Hematopoietic multipotent progenitor cell treated with erythropoietin and hydrocortisone succinate and interleukin-3 and kit ligand, for 15 days (in vitro differentiated cells): ENCODE results near the gene NOL12.
"Not testable (repeated sequence)": the region's sequence is repeated elsewhere in the genome, so short reads cannot be mapped to it uniquely, and the experiment has no call there.

Experiments used
- DNase-seq: peaks from one replicate; pipeline ENCODE4 v3.0.0-alpha.2; 2015; ENCODE audit warnings: low spot score

Gene NOL12, protein sequence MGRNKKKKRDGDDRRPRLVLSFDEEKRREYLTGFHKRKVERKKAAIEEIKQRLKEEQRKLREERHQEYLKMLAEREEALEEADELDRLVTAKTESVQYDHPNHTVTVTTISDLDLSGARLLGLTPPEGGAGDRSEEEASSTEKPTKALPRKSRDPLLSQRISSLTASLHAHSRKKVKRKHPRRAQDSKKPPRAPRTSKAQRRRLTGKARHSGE

DNA sequence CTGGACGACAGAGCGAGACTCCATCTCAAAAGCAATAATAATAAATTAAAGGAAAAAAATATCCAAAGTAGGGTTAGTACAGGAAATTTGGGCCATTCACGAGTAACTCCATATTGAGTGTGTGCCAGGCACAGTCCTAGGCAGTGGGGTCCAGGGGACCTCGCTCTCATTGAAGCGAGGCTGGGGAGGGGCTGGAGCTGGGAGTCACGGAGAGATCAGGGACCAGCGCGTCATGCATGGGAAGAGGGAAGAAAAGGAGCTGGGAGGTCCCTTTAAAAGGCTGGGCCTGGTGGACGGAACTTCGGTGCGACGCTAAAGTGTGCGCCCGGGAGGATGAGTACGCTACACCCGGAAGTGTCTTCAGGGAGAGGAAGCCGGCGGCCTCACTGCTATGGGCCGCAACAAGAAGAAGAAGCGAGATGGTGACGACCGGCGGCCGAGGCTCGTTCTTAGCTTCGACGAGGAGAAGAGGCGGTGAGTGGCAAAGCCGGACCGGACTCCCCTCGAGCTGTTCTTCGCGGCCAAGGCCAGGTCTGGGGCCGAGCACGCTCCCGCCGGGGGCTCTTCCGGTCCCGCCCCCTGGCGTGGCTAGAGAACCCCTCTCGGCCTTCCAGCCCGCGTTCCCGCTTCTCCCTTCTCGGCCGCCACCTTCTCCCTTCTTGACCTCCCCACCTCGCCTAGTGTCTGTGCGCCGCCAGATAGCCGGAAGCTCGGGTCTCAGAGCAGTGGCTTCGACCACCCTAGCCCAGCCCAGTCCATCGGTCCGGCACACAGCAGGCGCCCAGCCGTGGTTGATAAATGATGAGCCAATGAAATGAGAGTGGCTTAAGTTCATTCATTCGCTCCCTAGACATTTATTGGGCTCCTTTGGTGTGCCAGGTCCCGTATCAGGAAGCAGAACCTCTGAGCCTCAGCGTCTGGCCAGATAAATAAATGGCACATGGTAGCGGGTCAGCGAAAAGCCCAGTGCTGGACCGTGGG is at the start of gene NOL12:
TSS of gene NOL12 (plus strand) at position 342 of the 981 bp plus-strand sequence. CDS start at position 392, 50 bp downstream.
- DNase-seq = peak; percentile 86

DNA sequence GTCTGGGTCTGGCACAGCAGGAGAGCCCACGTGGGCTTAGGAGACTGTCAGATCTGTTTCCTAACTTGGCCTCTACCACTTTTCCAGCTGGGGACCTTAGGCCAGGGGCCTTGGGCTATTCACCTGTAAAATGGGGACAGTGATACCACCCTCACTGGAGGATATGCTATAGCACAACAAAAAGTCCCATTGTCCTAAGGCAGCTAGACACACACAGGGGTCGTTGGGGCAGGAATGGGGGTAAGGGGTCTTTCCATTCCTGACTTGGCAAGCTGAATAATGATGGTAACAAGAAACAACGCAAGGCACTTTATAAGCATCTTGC is 49.2 kb upstream of the NOL12 start:
- no peak for DNase-seq

DNA sequence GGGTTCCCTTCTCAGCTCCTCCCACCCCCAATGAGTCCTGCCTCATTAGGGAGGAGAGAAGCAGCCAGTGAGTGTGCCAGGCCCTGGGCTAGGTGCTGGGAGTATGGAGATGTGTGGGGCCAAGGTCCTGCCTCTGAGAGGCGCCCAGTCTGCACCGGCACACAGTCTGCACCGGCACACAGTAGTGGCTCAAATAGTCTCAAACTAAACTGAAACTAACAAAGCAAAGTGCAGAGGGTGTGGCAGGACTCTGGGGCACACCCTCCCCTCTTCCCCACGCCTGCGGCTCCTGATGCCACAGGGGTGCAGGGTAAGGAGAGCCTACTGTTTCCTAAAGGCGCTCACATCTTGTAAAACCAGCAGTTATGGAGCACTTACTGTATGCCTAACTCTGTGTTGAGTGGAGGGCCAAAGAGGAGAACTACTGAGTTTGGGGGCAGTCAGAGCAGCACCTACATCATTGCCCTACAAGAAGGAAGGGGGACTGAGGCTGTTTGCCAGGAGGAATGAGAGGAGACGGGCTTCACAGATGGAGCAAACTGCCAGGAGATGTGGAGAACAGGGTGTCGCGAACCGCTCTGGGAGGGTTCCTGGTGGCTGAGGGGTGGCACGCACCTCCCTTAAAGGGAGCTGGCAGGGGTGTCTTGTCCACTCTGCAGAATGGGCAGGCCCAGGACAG is 47.6 kb upstream of the NOL12 start:
- peak; percentile 53 for DNase-seq

DNA sequence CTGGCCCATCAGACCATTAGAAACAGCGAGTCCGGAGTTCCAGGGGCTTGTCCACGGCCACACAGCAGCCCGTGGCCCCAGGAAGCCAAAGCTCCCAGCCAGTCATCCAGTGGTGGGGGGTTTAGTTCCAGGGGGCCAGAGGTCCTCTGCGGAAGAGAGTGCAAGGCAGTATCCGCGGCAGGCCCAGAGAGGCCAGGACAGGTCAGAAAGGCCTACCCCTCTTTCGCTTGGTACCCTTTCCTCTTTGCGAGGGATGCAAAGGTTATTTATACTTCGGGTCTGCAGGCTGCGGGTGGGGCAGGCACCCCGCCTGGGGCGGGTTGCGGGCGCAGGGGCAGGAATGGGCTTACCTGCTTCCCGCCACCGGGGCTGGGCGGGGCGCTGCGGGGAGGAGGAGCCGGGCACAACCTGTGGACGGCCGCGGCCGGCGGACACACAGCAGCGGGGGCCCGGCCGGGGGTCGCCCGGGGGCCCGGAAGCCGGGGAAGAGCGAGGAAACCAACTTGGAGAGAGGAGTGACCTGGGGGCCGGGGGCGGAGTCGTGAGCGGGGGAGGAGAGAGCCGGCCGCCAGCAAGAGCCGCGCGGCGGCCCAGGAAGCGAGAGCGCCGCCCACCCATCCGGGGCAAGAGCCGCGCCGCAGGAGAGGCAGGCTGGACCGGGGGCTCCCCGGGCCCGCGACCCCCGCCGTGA is 46.9 kb upstream of the NOL12 start, which contains the start of gene SH3BP1:
TSS of gene SH3BP1 (plus strand) at position 600 of the 691 bp plus-strand sequence. CDS start 119 bp downstream, outside the sequence.
- DNase-seq = no peak

DNA sequence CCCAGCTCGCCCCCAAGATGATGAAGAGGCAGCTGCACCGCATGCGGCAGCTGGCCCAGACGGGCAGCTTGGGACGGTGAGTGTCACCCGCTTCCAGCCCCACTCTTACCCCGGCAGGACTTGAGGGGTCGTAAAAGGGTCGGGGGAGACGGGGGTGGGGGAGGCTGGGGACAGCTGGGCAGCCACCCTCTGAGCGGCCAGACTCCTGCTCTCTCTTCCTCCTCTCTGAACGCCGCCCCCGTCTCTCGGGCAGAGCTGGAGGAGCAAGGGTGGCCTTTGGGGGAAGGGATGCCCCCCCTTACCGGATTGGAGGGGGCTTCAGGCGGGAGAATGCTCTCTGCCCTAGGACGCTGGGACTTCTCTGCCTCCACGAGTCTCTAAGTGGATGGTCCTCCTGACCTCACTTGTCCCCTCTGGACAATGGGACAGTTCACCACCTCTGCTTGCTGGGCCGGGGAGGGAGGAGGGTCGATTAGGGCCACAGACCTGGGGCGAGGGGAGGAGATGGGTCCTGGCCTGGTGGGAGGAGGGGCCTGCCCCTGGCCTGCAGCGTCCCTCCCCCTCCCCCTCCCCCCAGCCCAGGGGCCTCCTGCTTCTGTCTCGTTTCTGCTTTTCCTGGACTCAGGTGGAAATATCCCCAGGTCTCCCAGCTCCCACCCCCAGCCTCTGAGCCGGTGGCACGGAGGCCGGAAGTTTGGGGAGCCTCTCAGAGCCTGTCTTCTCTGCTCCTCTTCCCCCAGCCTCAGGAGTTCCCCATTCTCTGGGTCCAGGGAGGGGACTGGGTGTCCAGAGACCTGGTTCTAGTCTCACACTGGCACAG is 46.2 kb upstream of the NOL12 start:
- no peak for DNase-seq

DNA sequence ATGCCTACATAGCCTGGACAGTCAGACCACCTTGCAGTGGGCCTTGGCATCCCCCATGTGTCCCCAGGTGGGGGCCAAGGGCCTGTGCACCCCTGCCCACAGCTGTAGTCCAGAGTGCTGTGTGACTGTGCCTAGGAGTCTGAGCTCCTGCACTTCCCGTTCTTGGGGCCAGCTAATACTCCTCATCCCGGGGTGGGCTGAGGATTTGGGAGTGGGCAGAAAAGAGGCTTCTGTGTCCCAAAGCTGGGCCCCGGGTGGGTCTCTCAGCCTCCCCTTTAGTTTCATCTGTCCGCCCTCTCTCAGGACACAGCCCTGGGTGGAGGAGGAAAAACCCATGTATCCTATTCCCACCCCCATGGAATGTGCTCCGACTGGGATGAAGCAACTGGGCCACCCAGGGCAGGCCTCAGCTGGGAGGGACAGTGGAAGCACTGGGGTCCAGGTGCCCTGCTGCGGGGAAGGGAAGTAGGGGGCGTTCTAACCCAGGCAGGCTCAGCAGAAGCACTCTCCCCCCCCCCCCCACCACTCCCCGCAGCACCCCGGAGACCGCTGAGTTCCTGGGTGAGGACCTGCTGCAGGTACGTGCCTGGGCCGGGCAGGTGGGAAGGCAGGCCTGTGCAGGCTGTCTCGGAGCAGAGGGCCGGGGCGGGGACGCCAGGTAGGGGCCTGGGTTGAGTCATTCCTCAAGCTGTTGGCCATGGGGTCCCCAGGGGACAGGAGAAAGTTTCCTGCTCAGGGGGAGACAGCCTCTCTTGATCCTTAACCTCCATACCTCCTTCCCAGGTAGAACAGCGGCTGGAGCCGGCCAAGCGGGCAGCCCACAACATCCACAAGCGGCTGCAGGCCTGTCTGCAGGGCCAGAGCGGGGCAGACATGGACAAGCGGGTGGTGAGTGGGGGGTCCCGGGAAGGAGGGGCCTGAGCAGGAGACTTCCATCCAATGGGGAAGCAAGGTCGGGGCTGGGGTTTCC is 45.3 kb upstream of the NOL12 start:
- no peak for DNase-seq

DNA sequence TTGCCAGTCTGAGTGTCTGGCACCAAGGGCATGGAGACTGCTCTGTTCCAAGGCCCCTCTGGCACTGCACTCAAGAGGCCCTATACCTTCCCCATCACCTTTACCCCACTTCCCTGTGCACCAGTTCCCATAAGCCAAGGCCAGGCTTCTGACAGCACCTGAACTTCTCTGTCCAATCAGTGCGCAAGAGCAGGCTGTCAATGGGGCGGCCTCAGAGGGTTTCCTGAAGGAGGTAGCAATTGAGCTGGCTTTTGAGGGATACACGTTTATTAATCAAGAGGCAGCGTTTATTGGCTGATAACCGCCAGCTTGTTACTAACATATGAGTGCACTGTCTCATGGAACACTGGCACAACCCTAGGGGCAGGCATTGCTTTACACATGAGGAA is 44.6 kb upstream of the NOL12 start:
- no peak for DNase-seq

DNA sequence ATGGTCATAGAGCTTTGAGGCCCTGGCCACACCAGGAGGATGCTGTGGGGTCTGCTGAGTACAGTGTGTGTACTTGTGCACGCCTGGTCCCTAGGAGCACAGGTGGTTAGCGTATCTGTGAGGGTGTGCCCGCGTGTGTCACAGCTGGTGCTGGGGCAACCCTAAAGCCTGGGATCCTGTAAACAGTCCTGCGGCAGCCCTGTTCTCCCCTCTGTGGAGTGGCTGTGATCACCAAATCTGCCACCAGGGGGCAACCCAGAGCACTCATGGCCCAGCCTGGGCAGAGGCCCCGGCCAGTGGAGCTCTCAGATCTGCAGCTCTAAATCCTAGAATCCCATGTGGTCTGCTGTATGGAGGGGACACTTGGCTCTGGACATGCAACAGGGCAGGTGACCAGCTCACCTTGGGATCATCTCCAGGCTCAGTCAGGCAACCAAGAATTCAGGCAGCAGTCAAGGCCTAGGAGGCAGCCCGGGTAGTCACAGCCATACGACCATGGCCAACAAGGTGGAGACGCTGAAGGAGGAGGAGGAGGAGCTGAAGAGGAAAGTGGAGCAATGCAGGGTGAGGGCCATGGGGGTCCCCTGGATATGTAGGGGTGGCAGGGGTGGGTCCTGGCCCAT is 42.8 kb upstream of the NOL12 start:
- DNase-seq = peak; percentile 82

DNA sequence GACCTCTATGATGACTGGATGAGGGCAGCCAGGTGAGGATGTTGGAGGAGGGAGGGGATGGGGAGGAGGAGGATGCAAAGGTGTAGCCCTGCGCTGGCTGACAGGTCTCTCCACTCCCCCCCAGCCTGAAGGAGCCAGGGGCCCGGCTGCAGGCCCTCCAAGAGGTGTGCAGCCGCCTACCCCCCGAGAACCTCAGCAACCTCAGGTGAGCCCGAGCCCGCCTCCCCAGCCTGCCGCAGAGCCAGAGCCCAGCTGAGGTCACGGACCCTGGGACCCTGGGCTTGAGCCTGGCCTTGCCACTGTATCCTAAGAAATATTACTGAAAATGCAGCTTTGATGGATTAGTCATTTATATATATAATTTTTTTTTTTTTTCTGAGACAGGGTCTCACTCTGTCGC is 38.8 kb upstream of the NOL12 start:
- DNase-seq = no peak

DNA sequence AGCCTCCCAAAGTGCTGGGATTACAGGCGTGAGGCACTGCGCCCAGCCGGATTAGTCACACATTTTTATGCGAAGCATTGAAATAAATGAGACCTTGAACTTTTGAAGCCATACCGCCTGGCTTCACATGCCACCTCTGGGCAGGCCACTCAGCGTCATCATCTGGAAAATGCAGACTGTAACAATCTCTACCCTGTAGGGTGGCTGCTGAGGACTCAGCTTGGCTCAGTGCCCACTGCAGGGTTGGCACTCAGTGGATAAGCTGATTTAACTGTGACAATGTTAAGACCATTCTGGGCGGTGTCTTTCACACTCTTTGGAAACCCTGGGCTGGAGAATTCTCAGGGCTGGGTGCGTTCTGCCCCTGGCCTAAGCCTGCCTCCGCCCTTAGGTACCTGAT is 38.2 kb upstream of the NOL12 start:
- DNase-seq = peak; percentile 80

DNA sequence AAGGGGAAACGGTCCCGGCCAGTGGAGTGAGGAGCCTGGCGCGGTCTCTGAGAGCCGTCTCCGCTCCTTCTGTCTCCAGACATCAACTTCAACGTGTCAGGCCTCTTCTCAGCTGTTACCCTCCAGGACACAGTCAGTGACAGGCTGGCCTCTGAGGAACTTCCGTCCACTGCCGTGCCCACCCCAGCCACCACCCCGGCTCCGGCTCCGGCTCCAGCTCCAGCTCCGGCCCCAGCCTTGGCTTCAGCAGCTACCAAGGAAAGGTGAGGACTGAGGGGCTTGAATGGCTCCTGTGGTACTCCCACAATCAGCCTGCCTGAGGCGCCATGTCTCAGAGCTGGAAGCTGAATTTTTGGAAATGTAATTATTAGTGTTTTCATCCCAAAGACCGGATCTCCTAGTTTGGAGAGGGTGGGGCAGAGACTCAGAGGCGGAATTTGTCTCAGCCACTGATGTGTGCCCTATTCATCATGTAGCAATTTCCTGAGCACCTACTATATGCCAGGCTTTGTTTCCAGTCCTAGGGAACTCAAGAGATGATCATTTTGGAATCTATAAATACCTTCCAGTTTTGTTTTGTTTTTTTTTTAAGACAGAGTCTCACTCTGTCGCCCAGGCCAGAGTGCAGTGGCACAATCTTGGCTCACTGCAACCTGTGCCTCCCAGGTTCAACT is 35.5 kb upstream of the NOL12 start:
- no peak for DNase-seq

DNA sequence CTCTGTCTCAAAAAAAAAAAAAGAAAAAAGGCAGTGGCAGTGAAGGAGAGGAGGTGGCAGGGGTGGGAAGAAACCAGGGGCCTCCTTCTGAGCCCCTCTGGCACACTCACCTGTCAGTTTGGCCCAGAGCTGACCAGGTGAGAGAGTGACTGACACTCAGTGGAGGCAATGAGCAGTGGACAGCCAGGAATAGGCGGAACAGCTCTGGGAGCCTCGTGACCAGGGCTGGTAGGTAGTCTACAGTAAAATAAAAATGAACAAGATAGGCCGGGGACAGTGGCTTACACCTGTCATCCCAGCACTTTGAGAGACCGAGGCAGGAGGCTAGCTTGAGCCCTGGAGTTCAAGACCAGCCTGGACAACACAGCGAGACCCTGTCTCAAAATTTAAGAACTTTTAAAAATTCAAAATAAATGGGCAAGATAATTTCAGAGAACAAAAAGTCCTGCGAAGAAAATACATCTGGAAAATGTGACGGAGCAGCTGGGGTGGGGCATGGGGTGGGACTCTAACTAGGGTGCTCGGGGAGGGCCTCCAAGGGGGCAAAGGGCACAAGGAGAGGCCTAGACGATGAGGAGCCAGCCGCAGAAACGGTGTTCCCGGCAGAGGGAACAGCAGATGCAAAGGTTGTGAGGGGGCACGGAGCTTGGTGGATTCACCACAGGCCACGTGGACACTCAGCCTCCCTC is 31.4 kb upstream of the NOL12 start:
- no peak for DNase-seq

DNA sequence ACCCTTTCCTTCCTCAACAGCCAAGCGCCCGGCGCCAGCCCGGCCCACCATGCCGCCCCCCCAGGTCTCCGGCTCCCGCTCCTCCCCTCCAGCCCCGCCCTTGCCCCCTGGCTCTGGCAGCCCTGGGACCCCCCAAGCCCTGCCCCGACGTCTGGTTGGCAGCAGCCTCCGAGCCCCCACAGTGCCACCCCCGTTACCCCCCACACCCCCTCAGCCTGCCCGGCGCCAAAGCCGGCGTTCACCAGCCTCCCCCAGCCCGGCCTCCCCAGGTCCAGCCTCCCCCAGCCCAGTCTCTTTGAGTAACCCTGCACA is 30.9 kb upstream of the NOL12 start:
- DNase-seq = no peak

DNA sequence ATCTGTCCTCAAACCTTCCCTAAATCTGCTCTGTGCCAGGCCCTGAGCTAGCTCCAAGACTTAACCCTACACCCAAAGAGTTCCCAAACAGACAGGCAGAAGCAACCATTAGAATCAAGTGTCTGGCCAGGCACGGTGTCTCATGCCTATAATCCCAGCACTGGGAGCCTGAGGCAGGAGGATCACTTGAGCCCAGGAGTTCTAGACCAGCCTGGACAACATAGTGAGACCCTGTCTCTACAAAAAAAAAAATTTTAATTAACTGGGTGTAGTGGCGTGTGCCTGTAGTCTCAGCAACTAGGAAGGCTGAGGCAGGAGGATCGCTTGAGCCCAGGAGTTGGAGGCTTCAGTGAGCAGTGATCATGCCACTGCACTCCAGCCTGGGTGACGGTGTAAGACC is 29.6 kb upstream of the NOL12 start:
- DNase-seq = not testable (repeated sequence)

DNA sequence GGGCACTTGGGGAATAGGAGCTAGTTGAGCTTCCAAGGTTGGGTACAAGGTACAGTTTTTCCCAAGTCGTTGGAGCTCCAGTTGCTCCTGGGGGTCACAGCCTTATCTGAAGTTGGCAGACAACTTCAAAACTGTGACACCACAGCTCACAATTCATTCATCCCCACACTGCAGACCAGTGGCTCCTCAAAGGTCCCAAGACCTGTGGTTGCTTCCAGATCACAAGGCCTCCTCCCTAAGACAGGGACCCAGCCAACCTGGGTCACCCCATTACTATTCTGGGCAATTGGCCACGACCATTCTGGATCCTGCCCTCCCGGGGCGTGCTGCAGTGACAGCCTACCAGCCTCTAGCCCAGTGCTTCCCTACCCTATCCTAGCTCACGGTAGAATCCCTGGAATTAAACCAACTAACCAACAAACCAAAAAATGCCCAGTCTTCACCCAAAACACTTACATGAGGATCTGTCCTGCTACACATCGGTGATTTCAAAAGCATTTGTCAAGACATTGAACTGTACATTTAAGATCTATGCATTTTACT is 28.5 kb upstream of the NOL12 start:
- DNase-seq = no peak

DNA sequence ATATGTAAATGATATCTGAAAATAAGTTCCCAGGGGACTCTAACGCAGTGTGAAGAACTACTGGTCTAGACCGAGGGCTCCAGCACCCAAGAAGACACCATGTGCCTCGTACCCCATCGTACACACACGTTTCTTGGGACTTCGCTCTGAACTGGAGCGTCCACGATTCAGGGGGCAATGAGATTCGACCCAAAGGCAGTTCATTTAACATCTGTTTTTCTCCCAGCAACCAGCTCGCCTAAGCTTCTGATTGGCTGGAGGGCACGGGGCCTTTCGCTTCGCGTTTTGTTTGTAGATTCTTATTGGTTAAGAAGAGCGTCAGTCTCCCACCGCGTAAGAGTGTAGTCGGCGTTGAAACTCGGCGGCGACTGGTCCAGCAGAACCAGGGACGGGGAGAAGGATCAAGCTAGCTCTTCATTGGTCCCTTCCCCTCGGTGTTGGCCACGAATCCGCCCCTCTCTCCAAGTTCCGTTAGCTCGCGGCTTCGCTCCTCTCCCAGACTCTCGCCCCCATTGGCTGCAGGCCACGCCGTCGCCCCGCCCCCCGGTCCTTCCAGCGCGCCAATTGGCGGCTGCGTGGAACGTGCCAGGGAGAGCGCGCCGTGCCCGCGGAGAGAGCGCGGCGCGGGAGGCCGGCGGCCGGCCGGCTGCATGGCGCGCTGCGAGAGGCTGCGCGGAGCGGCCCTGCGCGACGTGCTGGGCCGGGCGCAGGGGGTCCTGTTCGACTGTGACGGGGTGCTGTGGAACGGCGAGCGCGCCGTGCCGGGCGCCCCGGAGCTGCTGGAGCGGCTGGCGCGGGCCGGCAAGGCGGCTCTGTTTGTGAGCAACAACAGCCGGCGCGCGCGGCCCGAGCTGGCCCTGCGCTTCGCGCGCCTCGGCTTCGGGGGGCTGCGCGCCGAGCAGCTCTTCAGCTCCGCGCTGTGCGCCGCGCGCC is 27.7 kb upstream of the NOL12 start, which contains the start of gene PDXP:
TSS of gene PDXP (plus strand) at position 591 of the 933 bp plus-strand sequence. CDS start at position 651, 60 bp downstream.
- DNase-seq = peak; percentile 98
